Thyroid gland (tissue), 4 donors: ENCODE data around the gene BACH2. TPM values are rescaled to one million over a fixed set of nuclear protein-coding genes. Genes with fewer than 3 reads are reported as not detected.

Experiments
- DNase-seq, 2 donors: peaks; one replicate each; pipeline ENCODE4 v3.0.0-alpha.2; 2019
- H3K27ac ChIP-seq, 3 donors: fragments of 200-600 bp; sonication (generic); 1 replicate in 2 of 3; 2 replicates in 1 of 3; pipeline ENCODE4 v1.5.1; 2016 to 2019; ENCODE audit warnings: mild to moderate bottlenecking in 1 of 3, moderate library complexity in 1 of 3
- H3K27me3 ChIP-seq: fragments of 200-600 bp; sonication (generic); one replicate; pipeline ENCODE4 v1.5.1; 2019
- H3K36me3 ChIP-seq, 2 donors: fragments of 200-600 bp; sonication (generic); one replicate each; pipeline ENCODE4 v1.5.1; 2016 to 2019
- H3K4me1 ChIP-seq, 2 donors: fragments of 200-600 bp; sonication (generic); one replicate each; pipeline ENCODE4 v1.5.1; 2017 to 2019
- H3K4me3 ChIP-seq, 3 donors: fragments of 200-600 bp; sonication (generic); replicated peaks in 1 of 3; 1 replicate in 2 of 3; 2 replicates in 1 of 3; pipeline ENCODE4 v1.5.1; 2016; ENCODE audit warnings: mild to moderate bottlenecking in 1 of 3
- H3K9me3 ChIP-seq: fragments of 200-600 bp; sonication (generic); one replicate; pipeline ENCODE4 v1.5.1; 2017
- POLR2A ChIP-seq, 2 donors: fragments of 450-650 bp; IDR thresholded peaks; one replicate each; pipeline ENCODE4 v1.6.1; 2017; ENCODE audit warnings: antibody characterized with exemption in 2 of 2, mild to moderate bottlenecking in 2 of 2, moderate library complexity in 1 of 2
- WGBS, 2 donors: methylation state at CpG; one replicate each; pipeline ENCODE4 v1.1.5; 2017; 5-methylcytosine and 5-hydroxymethylcytosine counted together
- intact Hi-C: fragments of 100-400 bp; cut with DNase I; formaldehyde crosslinking; loops from one replicate; pipeline ENCODE4 v1.15.1; 2023
- total RNA-seq, 4 donors: library from RNA; depleted of rRNA; stranded (reverse); fragments of >200 nt; gene quantifications; one replicate each; pipeline ENCODE4 v1.2.3, GENCODE V29; 2016
- TF ChIP-seq, protein P1 (sequence below), 6 experiments: fragments of 200-600 bp in 3 of 6; fragments of 450-650 bp in 3 of 6; sonication (generic) in 3 of 6; IDR thresholded peaks; one replicate each; pipeline ENCODE4 v1.5.1; 2016 to 2019; ENCODE audit warnings: antibody characterized with exemption in 6 of 6, mild to moderate bottlenecking in 2 of 6, inconsistent platforms in 1 of 6, moderate library complexity in 1 of 6

The BACH2 gene
- total RNA-seq, 4 donors from 2014 or later = 0.98 to 6.6 (median 3.9) TPM

DNA sequence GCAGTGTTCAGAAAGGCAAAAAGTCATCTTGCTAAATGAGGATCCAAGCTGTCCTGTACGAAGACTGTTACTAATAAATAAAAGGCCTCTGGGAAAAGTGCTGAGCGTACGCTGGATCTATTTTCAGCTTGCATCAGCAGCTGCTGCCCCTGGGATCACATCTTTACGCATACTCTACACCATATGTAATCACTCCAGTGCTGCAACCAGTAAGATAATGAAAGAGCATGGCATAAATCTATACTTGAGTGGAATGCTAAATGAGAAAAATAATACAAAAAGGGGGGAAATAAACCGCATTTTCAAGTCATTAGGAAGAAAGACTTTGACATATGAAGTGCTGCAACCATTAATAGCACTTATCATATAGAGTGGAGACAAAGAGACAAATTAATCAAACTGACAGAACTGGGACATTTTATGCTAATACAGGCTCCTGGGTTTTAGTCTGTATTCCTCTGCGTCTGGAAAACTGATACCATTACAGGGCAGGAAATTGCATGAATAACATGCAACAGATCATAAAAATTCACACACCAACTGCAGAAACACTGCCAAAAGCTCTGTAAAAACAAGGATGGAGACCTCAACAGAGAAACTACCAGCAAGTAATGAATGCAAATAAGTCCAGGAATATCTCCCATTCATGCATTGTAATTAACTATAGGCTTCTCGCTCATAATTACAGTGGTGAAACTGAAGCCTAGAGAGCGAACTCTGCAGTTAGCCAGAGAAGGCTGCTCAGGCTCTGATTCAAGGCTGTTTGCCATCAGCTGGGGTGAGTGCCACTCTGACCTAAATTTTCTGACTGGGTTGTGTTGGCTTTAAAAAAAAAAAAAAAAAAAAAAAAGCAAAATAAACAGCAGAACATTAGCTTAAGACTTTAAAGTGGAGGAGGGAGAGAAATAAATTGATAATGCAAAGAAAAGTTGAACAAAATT, 318.6 kb downstream of the BACH2 start:
- TF ChIP-seq POLR2A (IDR thresholded peaks at IDR 0.05) = no peak
- TF ChIP-seq, protein P1, sequence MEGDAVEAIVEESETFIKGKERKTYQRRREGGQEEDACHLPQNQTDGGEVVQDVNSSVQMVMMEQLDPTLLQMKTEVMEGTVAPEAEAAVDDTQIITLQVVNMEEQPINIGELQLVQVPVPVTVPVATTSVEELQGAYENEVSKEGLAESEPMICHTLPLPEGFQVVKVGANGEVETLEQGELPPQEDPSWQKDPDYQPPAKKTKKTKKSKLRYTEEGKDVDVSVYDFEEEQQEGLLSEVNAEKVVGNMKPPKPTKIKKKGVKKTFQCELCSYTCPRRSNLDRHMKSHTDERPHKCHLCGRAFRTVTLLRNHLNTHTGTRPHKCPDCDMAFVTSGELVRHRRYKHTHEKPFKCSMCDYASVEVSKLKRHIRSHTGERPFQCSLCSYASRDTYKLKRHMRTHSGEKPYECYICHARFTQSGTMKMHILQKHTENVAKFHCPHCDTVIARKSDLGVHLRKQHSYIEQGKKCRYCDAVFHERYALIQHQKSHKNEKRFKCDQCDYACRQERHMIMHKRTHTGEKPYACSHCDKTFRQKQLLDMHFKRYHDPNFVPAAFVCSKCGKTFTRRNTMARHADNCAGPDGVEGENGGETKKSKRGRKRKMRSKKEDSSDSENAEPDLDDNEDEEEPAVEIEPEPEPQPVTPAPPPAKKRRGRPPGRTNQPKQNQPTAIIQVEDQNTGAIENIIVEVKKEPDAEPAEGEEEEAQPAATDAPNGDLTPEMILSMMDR (IDR thresholded peaks at IDR 0.05) = no peak
- Histone ChIP-seq H3K4me3 (no peak overlapping the region), H3K9me3 (no peaks in the 10 kb centered on the region), H3K27ac (no peak overlapping the region), H3K27me3 (no peaks in the 10 kb centered on the region), H3K36me3 (no peaks in the 10 kb centered on the region), H3K4me1 (no peaks in the 10 kb centered on the region)
- intact Hi-C loops = loop anchor here (10.0 kb wide), 1 partner anchor 417 kb away; no protein-coding TSS in a partner anchor
- DNase-seq = no peak
- WGBS, 2 donors = 76 to 83% methylated on average over 8 of the region's 8 CpGs

DNA sequence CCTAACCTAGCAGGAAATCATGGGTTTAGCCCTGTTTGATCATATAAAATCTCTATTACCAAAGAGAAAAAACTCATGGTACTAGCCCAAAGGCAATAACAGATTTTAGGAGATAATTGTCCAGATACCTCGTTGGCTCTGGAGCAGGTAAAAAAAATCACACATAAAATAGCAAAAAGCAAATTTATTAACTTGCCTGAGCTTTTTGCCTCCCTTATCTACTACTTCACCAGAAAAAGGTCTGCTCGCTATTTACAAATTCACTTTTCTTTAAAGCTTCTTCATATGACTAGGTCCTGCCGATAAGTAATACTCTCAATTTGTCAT, 320.0 kb downstream of the BACH2 start:
- Histone ChIP-seq H3K4me1 (no peaks in the 10 kb centered on the region), H3K27ac (no peak overlapping the region), H3K4me3 (no peak overlapping the region), H3K36me3 (no peaks in the 10 kb centered on the region), H3K27me3 (no peaks in the 10 kb centered on the region), H3K9me3 (no peaks in the 10 kb centered on the region)
- no peak for DNase-seq
- intact Hi-C loops = loop anchor here (10.0 kb wide), 1 partner anchor 418 kb away; no protein-coding TSS in a partner anchor
- no peak for TF ChIP-seq POLR2A (IDR thresholded peaks at IDR 0.05)
- TF ChIP-seq, protein P1 (IDR thresholded peaks at IDR 0.05) = no peak
- 96 to 97% methylated on average over 3 of the region's 3 CpGs for WGBS, 2 donors

DNA sequence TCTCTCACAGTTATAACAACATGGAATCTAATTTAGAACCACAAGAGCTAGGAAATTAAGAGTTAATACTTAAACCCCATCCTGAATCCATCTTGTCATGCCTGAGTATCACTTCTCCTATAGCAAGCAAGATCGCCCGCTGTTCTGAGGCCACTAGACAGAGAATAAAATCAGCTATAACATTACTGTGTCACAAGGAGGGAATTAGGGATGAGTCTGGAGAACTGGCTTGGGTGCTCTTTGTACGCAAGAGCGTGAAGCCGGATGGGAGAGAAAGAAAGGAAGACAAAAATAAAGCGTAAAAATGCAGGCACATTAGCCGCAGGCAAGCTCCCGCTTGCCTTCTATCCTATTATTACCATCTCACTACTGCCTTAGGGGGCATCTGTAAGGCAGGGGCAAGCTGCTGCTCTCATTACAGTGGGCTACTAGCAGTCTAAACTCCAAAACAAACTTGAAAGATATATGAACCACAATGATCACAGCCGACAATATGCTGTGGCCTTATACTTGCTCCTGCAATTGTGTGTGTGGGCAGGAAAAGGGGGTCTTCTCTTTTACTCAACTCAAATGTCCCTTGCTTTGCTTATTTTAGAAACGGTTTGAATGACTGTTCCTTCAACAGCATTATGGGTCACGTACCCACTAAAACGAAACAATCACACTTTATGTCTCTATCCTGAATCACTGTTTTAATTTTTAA, 320.5 kb downstream of the BACH2 start:
- DNase-seq = no peak
- intact Hi-C loops = loop anchor here (10.0 kb wide), 1 partner anchor 419 kb away; no protein-coding TSS in a partner anchor
- no peak for TF ChIP-seq POLR2A (IDR thresholded peaks at IDR 0.05)
- TF ChIP-seq, protein P1 (IDR thresholded peaks at IDR 0.05) = no peak
- no peak overlapping the region for H3K4me3 ChIP-seq
- no peaks in the 10 kb centered on the region for H3K36me3 ChIP-seq
- 91 to 93% methylated on average over 12 of the region's 12 CpGs for WGBS, 2 donors
- H3K27me3 ChIP-seq = no peaks in the 10 kb centered on the region
- H3K27ac ChIP-seq = no peak overlapping the region
- no peaks in the 10 kb centered on the region for H3K4me1 ChIP-seq
- no peaks in the 10 kb centered on the region for H3K9me3 ChIP-seq

DNA sequence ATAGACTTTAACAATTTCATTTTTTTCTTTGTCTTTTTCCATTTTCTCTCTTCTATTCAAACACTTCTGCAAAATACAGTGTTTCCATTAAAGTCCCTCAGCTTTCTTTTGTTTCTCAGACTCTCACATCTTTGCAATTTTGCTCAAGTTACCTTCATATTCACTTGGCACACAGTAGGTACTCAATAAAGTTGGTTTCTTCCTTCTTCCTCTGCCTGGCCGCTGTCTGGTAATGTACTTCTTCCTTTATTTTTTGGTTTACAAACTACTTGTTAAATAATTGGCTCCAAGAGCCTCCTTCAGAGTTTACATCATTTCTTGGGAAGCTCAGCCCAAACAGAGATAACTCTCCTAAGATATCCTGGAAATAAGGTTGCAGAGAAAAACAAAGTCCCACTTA, 321.3 kb downstream of the BACH2 start:
- no peak overlapping the region for H3K27ac ChIP-seq
- TF ChIP-seq, protein P1 (IDR thresholded peaks at IDR 0.05) = no peak
- TF ChIP-seq POLR2A (IDR thresholded peaks at IDR 0.05) = no peak
- H3K27me3 ChIP-seq = no peaks in the 10 kb centered on the region
- no peak overlapping the region for H3K4me3 ChIP-seq
- no peaks in the 10 kb centered on the region for H3K9me3 ChIP-seq
- H3K4me1 ChIP-seq = no peaks in the 10 kb centered on the region
- no peaks in the 10 kb centered on the region for H3K36me3 ChIP-seq
- DNase-seq = no peak
- intact Hi-C loops = loop anchor here (10.0 kb wide), 1 partner anchor 419 kb away; no protein-coding TSS in a partner anchor
- WGBS, 2 donors = 83% methylated on average over 1 of the region's 1 CpG
